Measurements from ENCODE around the gene A4GALT.
"Not testable (repeated sequence)": the region's sequence is repeated elsewhere in the genome, so short reads cannot be mapped to it uniquely, and the experiment has no call there.

A4GALT gene

GRCh38 chr22:42720263-42721044 is at the start of gene A4GALT:
Gene A4GALT, minus strand, starts transcription at chr22:42720870. Its CDS starts 26,919 bp downstream, at chr22:42693951.
- DNase-seq: no peak

GRCh38 chr22:42770448-42770726 is 49.7 kb upstream of the A4GALT start:
- no peak for DNase-seq

GRCh38 chr22:42769574-42770447 is 49.1 kb upstream of the A4GALT start:
- DNase-seq: no peak

- DNase-seq: no peak
Observed at GRCh38 chr22:42769238-42769573, 48.5 kb upstream of the A4GALT start.

GRCh38 chr22:42768385-42769035 is 47.8 kb upstream of the A4GALT start:
- DNase-seq: no peak

GRCh38 chr22:42766860-42767259 is 46.2 kb upstream of the A4GALT start:
- no peak for DNase-seq

GRCh38 chr22:42764895-42765363 is 44.3 kb upstream of the A4GALT start:
- no peak for DNase-seq

- no peak for DNase-seq
Observed at GRCh38 chr22:42763965-42764480, 43.4 kb upstream of the A4GALT start.

- no peak for DNase-seq
Observed at GRCh38 chr22:42760806-42761565, 40.3 kb upstream of the A4GALT start.

GRCh38 chr22:42758931-42759629 is 38.4 kb upstream of the A4GALT start:
- DNase-seq: no peak

GRCh38 chr22:42755553-42755952 is 34.9 kb upstream of the A4GALT start:
- not testable (repeated sequence) for DNase-seq

GRCh38 chr22:42755121-42755520 is 34.5 kb upstream of the A4GALT start:
- DNase-seq: not testable (repeated sequence)

GRCh38 chr22:42754658-42755057 is 34.0 kb upstream of the A4GALT start:
- no peak for DNase-seq

- no peak for DNase-seq
Observed at GRCh38 chr22:42752912-42753311, 32.2 kb upstream of the A4GALT start.

- DNase-seq: no peak
Observed at GRCh38 chr22:42752230-42752746, 31.6 kb upstream of the A4GALT start.

GRCh38 chr22:42750421-42750820 is 29.8 kb upstream of the A4GALT start:
- not testable (repeated sequence) for DNase-seq

GRCh38 chr22:42747701-42748513 is 27.2 kb upstream of the A4GALT start:
- no peak for DNase-seq

GRCh38 chr22:42745118-42745517 is 24.4 kb upstream of the A4GALT start:
- DNase-seq: no peak

- DNase-seq: no peak
Observed at GRCh38 chr22:42743501-42743991, 22.9 kb upstream of the A4GALT start.

- no peak for DNase-seq
Observed at GRCh38 chr22:42742940-42743339, 22.3 kb upstream of the A4GALT start.

GRCh38 chr22:42740320-42740719 is 19.6 kb upstream of the A4GALT start:
- not testable (repeated sequence) for DNase-seq

Data from 8988T (cell line).